Activated T-helper 9 cell treated with anti-CD3 and anti-CD28 coated beads, Interleukin-2, amount 50 U/mL, for 16 hours (primary cell): ENCODE data around the gene ZNF84.

ENCODE experiments used
- DNase-seq: peaks from one replicate; pipeline ENCODE4 v3.0.0-alpha.2; 2020; ENCODE audit warnings: low read depth

The ZNF84 gene

GRCh38 chr12:133037207-133038005 lies at the start of gene ZNF84:
TSS of gene ZNF84 (plus strand) at chr12:133037509. CDS start at chr12:133041468, 3,959 bp downstream.
- peak; percentile 97 for DNase-seq

- no peak for DNase-seq
Observed at GRCh38 chr12:132998741-132999140, 38.6 kb upstream of the ZNF84 start.

GRCh38 chr12:133010657-133011297 lies 26.5 kb upstream of the ZNF84 start:
- DNase-seq = no peak

DNA sequence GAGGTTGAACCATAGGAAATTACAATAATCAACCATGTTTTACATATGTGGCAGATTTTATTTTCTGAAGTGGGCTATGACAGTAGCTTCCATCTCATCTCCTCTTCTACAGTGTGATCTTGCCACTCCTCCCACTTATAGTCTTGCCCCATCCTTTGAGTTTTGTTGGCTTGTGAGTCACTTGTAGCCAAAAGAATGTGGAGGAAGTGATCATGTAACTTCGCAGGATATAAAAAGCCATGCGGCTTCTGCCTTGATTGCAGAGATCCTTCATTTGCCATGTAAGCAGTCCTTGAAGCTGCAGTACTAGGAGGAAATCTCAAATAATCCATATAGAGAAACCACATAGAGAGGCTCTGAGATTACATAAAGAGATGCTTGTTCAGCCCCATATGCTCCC lies 13.7 kb upstream of the ZNF84 start:
- DNase-seq = no peak

GRCh38 chr12:133026996-133027395 lies 10.3 kb upstream of the ZNF84 start:
- no peak for DNase-seq

DNA sequence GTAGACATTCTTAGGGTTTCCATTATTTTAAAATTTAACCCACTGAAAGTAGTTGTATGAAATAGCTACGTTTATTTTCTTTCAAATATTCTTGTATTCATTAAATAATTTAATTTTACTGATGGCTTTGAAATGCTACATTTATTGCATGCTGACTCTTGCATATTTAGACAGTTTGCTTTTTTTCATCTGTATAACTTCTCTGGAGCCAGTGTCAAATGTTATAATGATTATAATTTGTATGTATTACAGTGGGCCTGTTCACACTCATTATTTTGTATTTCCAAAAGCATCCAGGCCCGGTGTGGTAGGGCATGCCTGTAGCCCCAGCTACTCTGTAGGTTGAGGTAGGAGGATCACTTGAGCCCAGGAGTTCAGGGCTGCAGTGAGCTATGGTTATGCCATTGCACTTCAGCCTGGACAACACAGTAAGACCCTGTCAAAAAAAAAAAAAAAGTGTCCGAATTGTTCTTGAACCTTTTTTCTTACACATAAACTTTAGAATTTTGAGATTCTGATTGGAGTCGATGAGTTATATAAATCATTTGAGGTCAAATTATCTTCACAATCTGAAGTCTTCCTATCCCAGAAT lies 905 bp downstream of the ZNF84 start:
- DNase-seq = no peak

DNA sequence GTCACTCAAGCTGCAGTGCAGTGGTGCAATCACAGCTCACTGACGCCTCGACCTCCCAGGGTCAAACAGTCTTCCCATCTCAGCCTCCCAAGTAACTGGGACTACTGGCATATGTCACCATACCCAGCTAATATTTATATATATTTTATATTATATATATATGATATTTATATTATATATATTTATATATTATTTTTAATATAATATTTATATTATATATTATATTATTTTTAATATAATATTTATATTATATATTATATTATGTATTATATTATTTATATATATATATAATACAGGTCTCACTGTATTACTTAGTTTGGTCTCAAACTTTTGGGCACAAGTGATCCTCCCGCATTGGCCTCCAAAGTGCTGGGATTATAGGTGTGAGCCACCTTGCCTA lies 9.4 kb downstream of the ZNF84 start:
- DNase-seq = no peak

DNA sequence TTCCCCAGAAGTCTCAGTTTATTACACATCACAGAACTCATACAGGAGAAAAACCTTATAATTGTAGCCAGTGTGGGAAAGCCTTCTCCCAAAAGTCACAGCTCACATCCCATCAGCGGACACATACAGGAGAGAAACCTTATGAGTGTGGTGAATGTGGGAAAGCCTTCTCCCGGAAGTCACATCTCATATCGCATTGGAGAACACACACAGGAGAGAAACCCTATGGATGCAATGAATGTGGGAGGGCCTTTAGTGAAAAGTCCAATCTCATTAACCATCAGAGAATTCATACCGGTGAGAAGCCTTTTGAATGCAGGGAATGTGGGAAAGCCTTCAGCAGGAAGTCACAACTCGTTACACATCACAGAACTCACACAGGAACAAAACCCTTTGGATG lies 20.1 kb downstream of the ZNF84 start:
- DNase-seq = no peak

DNA sequence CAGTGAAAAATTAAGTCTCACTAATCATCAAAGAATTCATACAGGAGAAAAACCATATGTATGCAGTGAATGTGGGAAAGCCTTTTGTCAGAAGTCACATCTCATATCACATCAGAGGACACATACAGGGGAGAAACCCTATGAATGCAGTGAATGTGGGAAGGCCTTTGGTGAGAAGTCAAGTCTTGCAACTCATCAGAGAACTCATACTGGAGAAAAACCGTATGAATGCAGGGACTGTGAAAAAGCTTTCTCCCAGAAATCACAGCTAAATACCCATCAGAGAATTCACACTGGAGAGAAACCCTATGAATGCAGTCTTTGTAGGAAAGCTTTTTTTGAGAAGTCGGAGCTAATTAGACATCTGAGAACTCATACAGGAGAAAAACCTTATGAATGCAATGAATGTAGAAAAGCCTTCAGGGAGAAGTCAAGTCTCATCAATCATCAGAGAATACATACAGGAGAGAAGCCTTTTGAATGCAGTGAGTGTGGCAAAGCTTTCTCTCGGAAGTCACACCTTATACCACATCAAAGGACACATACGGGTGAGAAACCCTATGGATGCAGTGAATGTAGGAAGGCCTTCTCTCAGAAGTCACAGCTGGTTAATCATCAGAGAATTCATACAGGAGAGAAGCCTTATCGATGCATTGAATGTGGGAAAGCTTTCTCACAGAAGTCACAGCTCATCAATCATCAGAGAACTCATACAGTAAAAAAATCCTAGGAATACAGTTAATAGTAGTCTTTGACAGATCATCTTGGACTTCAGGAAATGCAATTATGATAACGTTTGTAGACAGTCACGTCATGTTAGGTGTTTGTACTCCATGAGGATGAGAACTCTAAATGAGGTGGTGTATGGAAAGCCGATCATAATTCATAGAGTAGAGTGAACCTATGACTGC lies 21.1 kb downstream of the ZNF84 start:
- no peak for DNase-seq

DNA sequence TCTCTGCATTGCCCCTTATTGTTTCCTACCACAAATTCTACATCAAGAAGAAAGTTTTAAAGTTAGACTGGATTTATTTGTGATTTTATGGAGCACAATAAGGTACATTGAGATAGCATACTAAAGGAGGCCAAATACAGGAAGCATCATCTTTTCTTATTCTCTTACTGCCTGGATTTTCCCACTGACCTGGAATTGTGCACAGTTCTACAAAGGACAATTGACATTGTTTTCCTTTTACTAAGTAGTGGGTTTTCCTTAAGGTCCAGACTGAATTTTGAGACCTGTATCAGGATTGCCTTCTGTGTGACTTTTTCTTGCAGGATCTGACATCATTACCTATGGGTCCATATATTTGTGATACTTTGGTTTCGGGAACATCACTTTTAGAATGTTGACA lies 24.6 kb downstream of the ZNF84 start:
- no peak for DNase-seq

DNA sequence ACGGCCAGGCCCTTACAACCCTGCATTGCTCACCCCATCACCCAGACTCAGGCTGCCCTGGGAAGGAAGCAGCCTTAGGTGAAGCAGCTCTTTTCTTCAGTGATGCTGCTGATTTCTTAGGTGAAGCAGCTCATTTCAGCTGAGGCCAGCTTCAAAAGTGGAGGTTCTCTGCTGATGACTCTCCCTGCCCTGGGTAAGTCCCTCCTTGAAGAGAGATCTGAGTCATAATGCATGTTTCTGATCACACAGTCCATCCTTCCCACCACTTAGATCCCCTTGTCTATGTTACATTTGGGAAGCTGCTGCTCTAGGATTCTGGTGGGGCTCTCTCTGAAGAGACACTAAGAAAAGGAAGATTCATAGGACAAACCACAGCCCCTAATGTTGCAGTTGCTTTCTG lies 26.2 kb downstream of the ZNF84 start:
- no peak for DNase-seq

- DNase-seq = no peak
Observed at GRCh38 chr12:133073836-133074235, 36.5 kb downstream of the ZNF84 start.

GRCh38 chr12:133080026-133080367 lies 42.7 kb downstream of the ZNF84 start:
- DNase-seq = peak; percentile 93

- DNase-seq = peak; percentile 91
Observed at GRCh38 chr12:133080368-133081158, 43.3 kb downstream of the ZNF84 start, which contains the start of gene ZNF140. TSS of gene ZNF140 (plus strand) at chr12:133080923. CDS start at chr12:133081321, 398 bp downstream.

DNA sequence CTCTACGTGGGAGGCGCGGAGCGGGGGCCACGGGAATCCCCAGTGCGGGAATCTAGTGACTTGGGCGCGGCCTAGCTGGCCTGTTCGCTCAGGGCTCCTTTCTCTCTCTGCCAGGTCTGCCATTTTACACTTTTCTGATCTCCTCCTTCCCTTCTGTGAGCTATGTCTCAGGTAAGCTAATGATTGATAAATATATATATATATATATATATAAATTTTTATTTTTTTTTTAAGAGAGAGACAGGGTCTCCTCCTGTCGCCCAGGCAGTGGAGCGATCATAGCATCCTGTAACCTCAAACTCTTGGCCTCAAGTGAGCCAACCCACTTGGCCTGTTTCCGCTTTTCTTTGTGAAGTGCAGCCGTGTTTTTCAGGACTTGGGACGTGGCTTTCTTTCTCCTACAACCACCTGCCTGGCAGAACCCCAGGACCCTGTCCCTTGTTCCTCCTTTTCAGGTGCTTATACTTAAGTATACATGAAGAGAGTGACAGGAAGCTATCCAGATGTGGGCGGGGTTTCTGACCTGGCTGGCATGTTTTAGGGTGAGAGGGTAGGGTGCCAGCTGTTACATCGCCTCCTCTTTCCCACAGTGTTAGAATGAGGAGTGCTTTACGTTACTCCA lies 44.0 kb downstream of the ZNF84 start:
- DNase-seq = no peak

- no peak for DNase-seq
Observed at GRCh38 chr12:133083345-133083744, 46.0 kb downstream of the ZNF84 start.

DNA sequence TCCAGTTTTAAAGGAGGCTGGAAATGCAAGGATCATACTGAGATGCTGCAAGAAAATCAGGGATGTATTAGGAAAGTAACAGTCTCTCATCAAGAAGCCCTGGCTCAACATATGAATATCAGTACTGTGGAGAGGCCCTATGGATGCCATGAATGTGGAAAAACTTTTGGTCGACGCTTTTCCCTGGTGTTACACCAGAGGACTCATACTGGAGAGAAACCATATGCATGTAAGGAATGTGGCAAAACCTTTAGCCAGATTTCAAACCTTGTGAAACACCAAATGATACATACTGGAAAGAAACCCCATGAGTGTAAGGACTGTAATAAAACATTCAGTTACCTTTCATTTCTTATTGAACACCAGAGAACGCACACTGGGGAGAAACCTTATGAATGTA lies 68.3 kb downstream of the ZNF84 start:
- no peak for DNase-seq

DNA sequence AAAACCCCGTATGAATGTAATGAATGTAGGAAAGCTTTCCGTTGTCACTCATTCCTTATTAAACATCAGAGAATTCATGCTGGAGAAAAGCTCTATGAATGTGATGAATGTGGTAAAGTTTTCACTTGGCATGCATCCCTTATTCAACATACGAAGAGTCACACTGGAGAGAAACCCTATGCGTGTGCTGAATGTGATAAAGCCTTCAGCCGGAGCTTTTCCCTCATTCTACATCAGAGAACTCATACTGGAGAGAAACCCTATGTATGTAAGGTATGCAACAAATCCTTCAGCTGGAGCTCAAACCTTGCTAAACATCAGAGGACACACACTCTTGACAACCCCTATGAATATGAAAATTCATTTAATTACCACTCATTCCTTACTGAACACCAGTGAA lies 68.9 kb downstream of the ZNF84 start:
- DNase-seq = no peak

- DNase-seq = no peak
Observed at GRCh38 chr12:133107121-133107520, 69.8 kb downstream of the ZNF84 start.

DNA sequence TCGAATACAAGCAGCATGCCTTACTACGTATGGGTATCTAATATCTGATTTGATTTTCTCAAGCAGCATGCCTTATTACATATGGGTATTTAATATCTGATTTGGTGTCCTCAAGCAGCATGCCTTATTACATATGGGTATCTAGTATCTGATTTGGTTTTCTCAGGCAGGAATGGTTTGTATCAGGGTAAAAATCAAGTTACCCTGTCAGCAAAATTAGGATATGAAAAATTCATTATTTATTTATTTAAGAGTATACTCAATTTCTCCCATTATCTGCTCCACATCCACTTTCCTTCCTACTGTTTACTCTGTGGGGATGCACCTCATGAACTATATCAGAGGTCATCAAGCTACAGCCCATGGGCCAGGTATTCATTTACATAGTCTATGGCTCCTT lies 70.8 kb downstream of the ZNF84 start:
- DNase-seq = no peak
